ENCODE measurements around the gene SYN1.
A peak's percentile ranks its signal among the peaks of the same experiment; 100 is the strongest.

SYN1 gene

DNA sequence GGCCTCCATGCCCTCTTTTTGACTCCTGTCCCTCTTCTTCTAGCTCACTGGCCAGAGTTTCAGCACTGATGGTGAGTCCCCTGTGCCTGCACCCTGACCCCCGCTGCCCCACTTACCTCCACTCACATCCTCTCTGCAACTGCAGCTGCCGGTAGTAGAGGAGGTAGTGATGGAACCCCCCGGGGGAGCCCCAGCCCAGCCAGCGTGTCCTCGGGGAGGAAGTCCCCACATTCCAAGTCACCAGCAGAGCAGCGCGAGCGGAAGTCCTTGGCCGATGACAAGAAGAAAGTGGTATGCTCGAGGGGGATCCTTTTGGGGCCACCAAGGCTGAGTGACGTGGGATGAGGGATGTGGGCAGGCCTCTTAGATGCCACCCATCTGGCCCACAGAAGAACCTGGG lies 52.8 kb downstream of the SYN1 start:
- Histone ChIP-seq H3K4me3 (ENCODE audit: low read depth in 1 of 2, low read length in 2 of 2) (no peak overlapping the region), H3K27me3 (ENCODE audit: control insufficient read depth in 1 of 2, insufficient read depth in 2 of 2, low read length in 2 of 2) (peaks cover 0 to 6% of the 10 kb centered on the region in 2 donors), H3K36me3 (ENCODE audit: insufficient read depth, low read length) (peaks cover 52% of the 10 kb centered on the region), H3K27ac (ENCODE audit: low read depth, low read length) (no peak overlapping the region), H3K9me3 (ENCODE audit: low read length) (no peaks in the 10 kb centered on the region), H3K9ac (ENCODE audit: low read length) (no peak overlapping the region), H3K4me1 (ENCODE audit: insufficient read depth, low read length) (no peaks in the 10 kb centered on the region)

DNA sequence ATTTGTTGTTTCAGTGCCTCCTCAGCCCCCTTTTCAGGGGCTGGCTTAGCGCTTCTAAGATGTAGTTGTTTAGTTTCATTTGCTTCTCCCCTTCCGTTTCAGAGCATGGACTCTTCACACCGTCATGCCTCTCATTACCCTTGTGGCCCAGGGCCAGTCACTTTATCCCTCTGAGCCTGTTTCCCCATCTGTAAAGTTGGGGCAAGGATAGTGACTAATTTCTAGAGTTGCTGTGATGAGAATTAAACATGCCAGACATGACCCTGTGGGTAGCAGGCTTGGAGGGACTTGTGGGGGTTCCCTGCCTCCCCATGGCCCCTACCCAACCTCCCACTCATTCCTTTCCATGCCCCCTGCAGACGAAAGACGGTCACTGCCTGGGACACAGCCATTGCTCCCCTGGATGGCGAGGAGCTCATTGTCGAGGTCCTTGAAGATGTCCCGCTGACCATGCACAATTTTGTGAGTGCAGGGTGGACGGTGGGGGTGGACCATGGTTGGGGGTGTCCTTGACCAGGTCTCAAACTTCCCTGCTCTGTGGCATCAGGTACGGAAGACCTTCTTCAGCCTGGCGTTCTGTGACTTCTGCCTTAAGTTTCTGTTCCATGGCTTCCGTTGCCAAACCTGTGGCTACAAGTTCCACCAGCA lies 55.1 kb downstream of the SYN1 start:
- Histone ChIP-seq H3K9me3 (ENCODE audit: low read length) (no peaks in the 10 kb centered on the region), H3K36me3 (ENCODE audit: insufficient read depth, low read length) (peaks cover 44% of the 10 kb centered on the region), H3K27me3 (ENCODE audit: control insufficient read depth in 1 of 2, insufficient read depth in 2 of 2, low read length in 2 of 2) (no peaks in the 10 kb centered on the region), H3K4me1 (ENCODE audit: insufficient read depth, low read length) (no peaks in the 10 kb centered on the region), H3K27ac (ENCODE audit: low read depth, low read length) (no peak overlapping the region), H3K4me3 (ENCODE audit: low read depth in 1 of 2, low read length in 2 of 2) (no peak overlapping the region), H3K9ac (ENCODE audit: low read length) (no peak overlapping the region)

- Histone ChIP-seq H3K36me3 (ENCODE audit: insufficient read depth, low read length) (peaks cover 38% of the 10 kb centered on the region), H3K27ac (ENCODE audit: low read depth, low read length) (no peak overlapping the region), H3K9me3 (ENCODE audit: low read length) (no peaks in the 10 kb centered on the region), H3K9ac (ENCODE audit: low read length) (no peak overlapping the region), H3K27me3 (ENCODE audit: control insufficient read depth in 1 of 2, insufficient read depth in 2 of 2, low read length in 2 of 2) (no peaks in the 10 kb centered on the region), H3K4me3 (ENCODE audit: low read depth in 1 of 2, low read length in 2 of 2) (no peak overlapping the region), H3K4me1 (ENCODE audit: insufficient read depth, low read length) (no peaks in the 10 kb centered on the region)
These were observed 55.8 kb downstream of the SYN1 start for GRCh38 chrX:47563801-47564315.

DNA sequence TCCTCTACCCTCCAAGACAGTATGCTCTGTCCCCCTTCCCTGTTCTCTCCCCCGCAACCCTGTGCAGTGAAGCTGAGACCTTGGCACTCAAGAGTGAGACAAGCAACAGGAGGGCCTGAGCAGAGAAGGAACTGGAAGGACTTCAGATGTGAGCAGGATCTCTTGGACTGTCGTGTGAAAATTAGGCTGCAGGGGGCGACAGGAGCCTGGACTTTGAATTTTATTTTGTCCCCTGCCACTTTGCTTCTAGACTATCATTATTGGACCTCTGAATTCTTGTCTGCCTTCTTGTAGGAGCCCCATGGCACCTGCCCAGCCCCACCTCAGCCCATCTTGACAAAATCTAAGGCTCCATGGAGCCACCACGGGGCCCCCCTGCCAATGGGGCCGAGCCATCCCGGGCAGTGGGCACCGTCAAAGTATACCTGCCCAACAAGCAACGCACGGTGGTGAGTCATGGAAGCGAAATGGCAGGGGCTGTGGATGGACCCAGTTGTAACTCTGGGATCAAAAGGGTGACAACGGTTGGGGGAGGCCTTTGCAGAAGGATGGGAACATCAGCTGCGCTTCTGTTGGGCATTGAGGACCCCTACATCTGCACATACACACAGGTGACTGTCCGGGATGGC lies 56.9 kb downstream of the SYN1 start:
- Histone ChIP-seq H3K36me3 (ENCODE audit: insufficient read depth, low read length) (peaks cover 26% of the 10 kb centered on the region), H3K27me3 (ENCODE audit: control insufficient read depth in 1 of 2, insufficient read depth in 2 of 2, low read length in 2 of 2) (no peaks in the 10 kb centered on the region), H3K4me3 (ENCODE audit: low read depth in 1 of 2, low read length in 2 of 2) (no peak overlapping the region), H3K4me1 (ENCODE audit: insufficient read depth, low read length) (no peaks in the 10 kb centered on the region), H3K27ac (ENCODE audit: low read depth, low read length) (no peak overlapping the region), H3K9me3 (ENCODE audit: low read length) (no peaks in the 10 kb centered on the region), H3K9ac (ENCODE audit: low read length) (no peak overlapping the region)

DNA sequence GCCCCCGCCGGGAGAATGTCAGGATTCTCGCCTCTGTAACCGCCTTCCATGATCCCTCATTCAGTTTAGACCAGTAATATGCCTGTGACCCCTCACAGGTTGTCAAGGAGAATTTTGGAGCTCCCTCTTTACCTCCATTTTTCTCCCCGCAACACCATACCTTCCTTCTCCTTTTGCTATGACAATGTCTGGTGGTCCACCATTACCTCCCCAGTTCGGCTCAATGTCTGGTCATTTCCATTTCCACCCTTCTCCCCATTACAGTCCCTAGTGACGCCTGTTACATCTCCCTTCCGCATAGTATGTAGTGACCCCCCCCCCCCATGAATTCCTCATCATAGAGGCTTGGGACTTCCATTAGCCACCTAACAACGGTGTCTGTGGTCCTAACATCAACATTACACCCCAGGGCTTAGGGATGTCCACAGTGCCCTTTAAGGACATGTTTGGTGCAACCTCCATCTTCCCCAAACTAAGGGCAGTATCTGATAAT lies 58.0 kb downstream of the SYN1 start:
- Histone ChIP-seq H3K4me1 (ENCODE audit: insufficient read depth, low read length) (no peaks in the 10 kb centered on the region), H3K4me3 (ENCODE audit: low read depth in 1 of 2, low read length in 2 of 2) (peak overlapping the region; percentile 77 to 83), H3K9ac (ENCODE audit: low read length) (no peak overlapping the region), H3K27me3 (ENCODE audit: control insufficient read depth in 1 of 2, insufficient read depth in 2 of 2, low read length in 2 of 2) (no peaks in the 10 kb centered on the region), H3K36me3 (ENCODE audit: insufficient read depth, low read length) (peaks cover 16% of the 10 kb centered on the region), H3K27ac (ENCODE audit: low read depth, low read length) (peak overlapping the region; percentile 34), H3K9me3 (ENCODE audit: low read length) (no peaks in the 10 kb centered on the region)

DNA sequence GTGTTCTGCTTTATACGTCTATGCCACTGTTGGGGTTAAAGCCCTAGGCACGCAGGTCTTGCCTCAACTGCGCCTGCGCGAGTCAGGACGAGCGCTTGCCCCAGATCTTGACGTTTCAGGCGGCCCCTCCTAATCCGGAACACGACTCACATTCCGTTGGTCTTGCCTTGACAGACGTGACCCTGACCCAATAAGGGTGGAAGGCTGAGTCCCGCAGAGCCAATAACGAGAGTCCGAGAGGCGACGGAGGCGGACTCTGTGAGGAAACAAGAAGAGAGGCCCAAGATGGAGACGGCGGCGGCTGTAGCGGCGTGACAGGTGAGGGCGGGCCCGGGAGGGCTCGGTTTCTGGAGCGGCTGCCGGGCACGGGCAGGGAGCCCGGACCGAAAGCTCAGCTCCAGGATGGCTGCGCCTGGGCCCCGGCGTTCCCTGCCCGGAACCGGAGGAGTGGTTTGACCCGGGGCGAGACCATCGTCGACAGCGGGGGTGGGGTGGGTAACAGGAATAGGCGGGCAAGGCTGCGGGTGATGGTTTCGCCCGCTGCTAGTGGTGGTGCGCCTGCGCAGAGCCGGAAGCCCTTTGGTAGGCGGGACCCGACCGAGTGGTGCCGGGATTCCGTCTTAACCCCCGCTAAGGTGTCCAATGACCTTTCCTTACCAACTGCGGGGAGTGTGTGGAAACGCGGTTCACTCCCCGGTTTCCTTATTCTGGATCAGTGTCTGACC lies 58.6 kb downstream of the SYN1 start, which contains the start of gene ARAF:
Gene ARAF, plus strand, starts transcription at position 272 of the 725 bp plus-strand sequence. CDS start 1,763 bp downstream, outside the sequence.
- Histone ChIP-seq H3K4me1 (ENCODE audit: insufficient read depth, low read length) (no peaks in the 10 kb centered on the region), H3K27ac (ENCODE audit: low read depth, low read length) (peak within 1 kb of the TSS; percentile 80), H3K9ac (ENCODE audit: low read length) (peak within 1 kb of the TSS; percentile 3), H3K9me3 (ENCODE audit: low read length) (no peaks in the 10 kb centered on the region), H3K36me3 (ENCODE audit: insufficient read depth, low read length) (peaks cover 13% of the 10 kb centered on the region), H3K4me3 (ENCODE audit: low read depth in 1 of 2, low read length in 2 of 2) (peak within 1 kb of the TSS; percentile 77 to 83), H3K27me3 (ENCODE audit: control insufficient read depth in 1 of 2, insufficient read depth in 2 of 2, low read length in 2 of 2) (peaks cover 0 to 4% of the 10 kb centered on the region in 2 donors)

GRCh38 chrX:47560179-47560933 lies 59.3 kb downstream of the SYN1 start:
- peak overlapping the region; percentile 32 to 83 for H3K4me3 ChIP-seq (ENCODE audit: low read depth in 1 of 2, low read length in 2 of 2)
- H3K9me3 ChIP-seq (ENCODE audit: low read length), result no peaks in the 10 kb centered on the region
- peaks cover 13% of the 10 kb centered on the region for H3K36me3 ChIP-seq (ENCODE audit: insufficient read depth, low read length)
- H3K27me3 ChIP-seq (ENCODE audit: control insufficient read depth in 1 of 2, insufficient read depth in 2 of 2, low read length in 2 of 2), result peaks cover 0 to 6% of the 10 kb centered on the region in 2 donors
- H3K9ac ChIP-seq (ENCODE audit: low read length), result peak overlapping the region; percentile 3
- peak overlapping the region; percentile 72 for H3K27ac ChIP-seq (ENCODE audit: low read depth, low read length)
- H3K4me1 ChIP-seq (ENCODE audit: insufficient read depth, low read length), result no peaks in the 10 kb centered on the region

- Histone ChIP-seq H3K36me3 (ENCODE audit: insufficient read depth, low read length) (peaks cover 6% of the 10 kb centered on the region), H3K9ac (ENCODE audit: low read length) (no peak overlapping the region), H3K27me3 (ENCODE audit: control insufficient read depth in 1 of 2, insufficient read depth in 2 of 2, low read length in 2 of 2) (peaks cover 0 to 10% of the 10 kb centered on the region in 2 donors), H3K4me1 (ENCODE audit: insufficient read depth, low read length) (no peaks in the 10 kb centered on the region), H3K9me3 (ENCODE audit: low read length) (no peaks in the 10 kb centered on the region), H3K27ac (ENCODE audit: low read depth, low read length) (no peak overlapping the region), H3K4me3 (ENCODE audit: low read depth in 1 of 2, low read length in 2 of 2) (no peak overlapping the region)
These were observed 61.2 kb downstream of the SYN1 start for GRCh38 chrX:47558436-47558835.

GRCh38 chrX:47556045-47556623 lies 63.5 kb downstream of the SYN1 start:
- H3K36me3 ChIP-seq (ENCODE audit: insufficient read depth, low read length), result no peaks in the 10 kb centered on the region
- peak overlapping the region; percentile 86 for H3K27ac ChIP-seq (ENCODE audit: low read depth, low read length)
- H3K4me3 ChIP-seq (ENCODE audit: low read depth in 1 of 2, low read length in 2 of 2), result peak overlapping the region; percentile 53 to 62
- H3K9me3 ChIP-seq (ENCODE audit: low read length), result no peaks in the 10 kb centered on the region
- H3K27me3 ChIP-seq (ENCODE audit: control insufficient read depth in 1 of 2, insufficient read depth in 2 of 2, low read length in 2 of 2), result peaks cover 0 to 11% of the 10 kb centered on the region in 2 donors
- H3K9ac ChIP-seq (ENCODE audit: low read length), result peak overlapping the region; percentile 82
- no peaks in the 10 kb centered on the region for H3K4me1 ChIP-seq (ENCODE audit: insufficient read depth, low read length)

GRCh38 chrX:47543496-47543895 lies 76.2 kb downstream of the SYN1 start:
- Histone ChIP-seq H3K9me3 (ENCODE audit: low read length) (no peaks in the 10 kb centered on the region), H3K4me3 (ENCODE audit: low read depth in 1 of 2, low read length in 2 of 2) (no peak overlapping the region), H3K27me3 (ENCODE audit: control insufficient read depth in 1 of 2, insufficient read depth in 2 of 2, low read length in 2 of 2) (no peaks in the 10 kb centered on the region), H3K9ac (ENCODE audit: low read length) (no peak overlapping the region), H3K27ac (ENCODE audit: low read depth, low read length) (no peak overlapping the region), H3K4me1 (ENCODE audit: insufficient read depth, low read length) (peaks cover 6% of the 10 kb centered on the region), H3K36me3 (ENCODE audit: insufficient read depth, low read length) (no peaks in the 10 kb centered on the region)

All from muscle layer of colon (tissue), 2 donors.